Hepatocyte (in vitro differentiated cells): ENCODE measurements around the gene ZMYND19. TPM values are rescaled to one million over a fixed set of nuclear protein-coding genes. Genes with fewer than 3 reads are reported as not detected.
"Not testable (repeated sequence)": the region's sequence is repeated elsewhere in the genome, so short reads cannot be mapped to it uniquely, and the experiment has no call there.

ENCODE experiments used
- DNase-seq: peaks from one replicate; pipeline ENCODE4 v3.0.0-alpha.2; 2016; ENCODE audit warnings: low spot score
- H2AFZ ChIP-seq: fragments of 200-600 bp; sonication (generic); 2 replicates; pipeline ENCODE4 v1.6.0; 2016; ENCODE audit warnings: antibody characterized with exemption, mild to moderate bottlenecking
- H3K27ac ChIP-seq: fragments of 200-600 bp; sonication (generic); 2 replicates; pipeline ENCODE4 v1.5.1; 2016; ENCODE audit warnings: mild to moderate bottlenecking
- H3K27me3 ChIP-seq: fragments of 200-600 bp; sonication (generic); 2 replicates; pipeline ENCODE4 v1.6.1; 2016
- H3K36me3 ChIP-seq: fragments of 200-600 bp; sonication (generic); replicated peaks from 2 replicates; pipeline ENCODE4 v1.5.1; 2016; ENCODE audit warnings: low read depth; ENCODE audit not compliant: insufficient read depth
- H3K4me1 ChIP-seq: fragments of 200-600 bp; sonication (generic); 2 replicates; pipeline ENCODE4 v1.5.1; 2016; ENCODE audit warnings: mild to moderate bottlenecking, moderate library complexity; ENCODE audit not compliant: insufficient read depth
- H3K4me2 ChIP-seq: fragments of 200-600 bp; sonication (generic); 2 replicates; pipeline ENCODE4 v1.6.0; 2016
- H3K4me3 ChIP-seq: fragments of 200-600 bp; sonication (generic); 2 replicates; pipeline ENCODE4 v1.5.1; 2016; ENCODE audit warnings: mild to moderate bottlenecking
- H3K79me2 ChIP-seq: fragments of 200-600 bp; sonication (generic); 2 replicates; pipeline ENCODE4 v1.6.0; 2017; ENCODE audit warnings: mild to moderate bottlenecking
- H3K9me2 ChIP-seq: fragments of 200-600 bp; sonication (generic); replicated peaks from 2 replicates; pipeline ENCODE4 v1.6.0; 2017; ENCODE audit warnings: mild to moderate bottlenecking; ENCODE audit not compliant: insufficient read depth
- H3K9me3 ChIP-seq: fragments of 200-600 bp; sonication (generic); 2 replicates; pipeline ENCODE4 v1.5.1; 2016; ENCODE audit warnings: low read depth, mild to moderate bottlenecking
- H4K20me1 ChIP-seq: fragments of 200-600 bp; sonication (generic); 2 replicates; pipeline ENCODE4 v1.6.0; 2016; ENCODE audit warnings: mild to moderate bottlenecking; ENCODE audit not compliant: insufficient read depth, poor library complexity, severe bottlenecking
- CTCF ChIP-seq: fragments of 200-600 bp; sonication (generic); IDR thresholded peaks from 2 replicates; pipeline ENCODE4 v1.5.1; 2016; ENCODE audit warnings: antibody characterized with exemption, mild to moderate bottlenecking; ENCODE audit not compliant: poor library complexity
- EZH2phosphoT487 ChIP-seq: fragments of 200-600 bp; sonication (generic); IDR thresholded peaks from one replicate; pipeline ENCODE4 v1.6.1; 2018; ENCODE audit warnings: antibody characterized with exemption, mild to moderate bottlenecking, low read depth, moderate library complexity; ENCODE audit not compliant: unreplicated experiment, severe bottlenecking
- WGBS: methylation state at CpG from one replicate; pipeline ENCODE4 v1.1.6; 2016; ENCODE audit warnings: low lambda C conversion rate; ENCODE audit errors: missing lambda C conversion rate; 5-methylcytosine and 5-hydroxymethylcytosine counted together
- polyA plus RNA-seq: library from polyadenylated mRNA; unstranded; fragments of >200 nt; fragmentation: Nextera tagmentation; extraction: Ambion mirVana; gene quantifications from 2 replicates; pipeline ENCODE4 v1.2.1, GENCODE V29; 2016
- total RNA-seq: library from RNA; depleted of rRNA; stranded (reverse); fragments of >200 nt; gene quantifications from 2 replicates; pipeline ENCODE4 v1.2.3, GENCODE V29; 2014

Gene ZMYND19
- total and polyA plus RNA-seq, 2 experiments from 2014 or later, result 20.4 to 46.9 TPM

GRCh38 chr9:137538058-137538457 is 52.3 kb downstream of the ZMYND19 start:
- DNase-seq, result no peak
- H4K20me1 ChIP-seq, result no peaks in the 10 kb centered on the region
- H3K4me2 ChIP-seq, result no peak overlapping the region
- no peaks in the 10 kb centered on the region for H3K9me2 ChIP-seq
- H3K27me3 ChIP-seq, result no peaks in the 10 kb centered on the region
- WGBS, result 97% methylated on average over 16 of the region's 16 CpGs
- H3K9me3 ChIP-seq, result no peaks in the 10 kb centered on the region
- no peaks in the 10 kb centered on the region for H3K79me2 ChIP-seq
- H3K36me3 ChIP-seq, result no peaks in the 10 kb centered on the region
- H3K4me3 ChIP-seq, result no peak overlapping the region
- TF ChIP-seq CTCF (no peak), EZH2phosphoT487 (no peak)
- peaks cover 5% of the 10 kb centered on the region for H3K4me1 ChIP-seq
- no peak overlapping the region for H2AFZ ChIP-seq
- no peak overlapping the region for H3K27ac ChIP-seq

- H3K27me3 ChIP-seq, DNase-seq, H3K79me2 ChIP-seq, H3K9me2 ChIP-seq, H3K4me3 ChIP-seq, H4K20me1 ChIP-seq, H3K4me1 ChIP-seq, H2AFZ ChIP-seq, H3K4me2 ChIP-seq, H3K9me3 ChIP-seq, H3K27ac ChIP-seq, H3K36me3 ChIP-seq: not testable (repeated sequence)
- 89% methylated on average over 16 of the region's 16 CpGs for WGBS
Observed at GRCh38 chr9:137536594-137537131, 53.6 kb downstream of the ZMYND19 start.

- DNase-seq, result no peak
- Histone ChIP-seq H3K36me3 (no peaks in the 10 kb centered on the region), H3K4me2 (no peak overlapping the region), H3K27me3 (no peaks in the 10 kb centered on the region), H2AFZ (no peak overlapping the region), H3K4me3 (no peak overlapping the region), H3K4me1 (peaks cover 5% of the 10 kb centered on the region), H3K9me2 (no peaks in the 10 kb centered on the region), H4K20me1 (no peaks in the 10 kb centered on the region), H3K79me2 (no peaks in the 10 kb centered on the region), H3K27ac (no peak overlapping the region), H3K9me3 (no peaks in the 10 kb centered on the region)
- no peak for TF ChIP-seq EZH2phosphoT487
Observed at GRCh38 chr9:137535120-137535428, 55.2 kb downstream of the ZMYND19 start.

GRCh38 chr9:137534256-137535119 is 55.8 kb downstream of the ZMYND19 start:
- Histone ChIP-seq H3K4me2 (no peak overlapping the region), H4K20me1 (no peaks in the 10 kb centered on the region), H3K27ac (no peak overlapping the region), H2AFZ (no peak overlapping the region), H3K4me1 (peaks cover 5% of the 10 kb centered on the region), H3K79me2 (no peaks in the 10 kb centered on the region), H3K9me3 (no peaks in the 10 kb centered on the region), H3K36me3 (no peaks in the 10 kb centered on the region), H3K9me2 (no peaks in the 10 kb centered on the region), H3K27me3 (no peaks in the 10 kb centered on the region), H3K4me3 (no peak overlapping the region)
- WGBS, result 63% methylated on average over 18 of the region's 19 CpGs
- TF ChIP-seq CTCF (peak; percentile 74), EZH2phosphoT487 (no peak)
- peak; percentile 84 for DNase-seq

- H4K20me1 ChIP-seq, DNase-seq, H3K36me3 ChIP-seq, H3K9me3 ChIP-seq, H3K27ac ChIP-seq, H3K27me3 ChIP-seq, H3K79me2 ChIP-seq, H3K4me3 ChIP-seq, H3K4me2 ChIP-seq, H3K9me2 ChIP-seq, H2AFZ ChIP-seq, H3K4me1 ChIP-seq: not testable (repeated sequence)
- WGBS, result 89% methylated on average over 10 of the region's 10 CpGs
Observed at GRCh38 chr9:137532891-137533468, 57.3 kb downstream of the ZMYND19 start.
